ENCODE results near the gene CLASP1.
"Not testable (repeated sequence)": the region's sequence is repeated elsewhere in the genome, so short reads cannot be mapped to it uniquely, and the experiment has no call there.

CLASP1 gene

DNA sequence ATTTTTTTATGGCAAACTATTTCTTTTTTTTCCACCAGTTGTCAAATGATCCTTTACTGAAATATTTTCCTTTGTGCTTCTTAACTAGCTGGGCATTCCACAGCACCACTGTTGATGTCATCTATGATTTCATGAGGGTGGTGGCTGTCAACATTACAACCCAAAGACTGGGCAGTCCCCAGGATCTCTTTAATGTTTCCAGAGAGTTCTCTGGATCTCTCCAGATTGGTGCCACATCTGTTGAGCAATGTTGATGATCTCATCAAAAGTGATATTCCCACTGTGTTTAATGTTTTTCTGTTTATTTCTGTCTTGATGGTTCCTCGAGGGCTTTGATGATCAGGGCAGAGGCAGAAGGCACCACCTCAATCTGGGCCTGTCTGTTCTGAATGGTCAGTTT, 9.1 kb upstream of the CLASP1 start:
- DNase-seq, result not testable (repeated sequence)

DNA sequence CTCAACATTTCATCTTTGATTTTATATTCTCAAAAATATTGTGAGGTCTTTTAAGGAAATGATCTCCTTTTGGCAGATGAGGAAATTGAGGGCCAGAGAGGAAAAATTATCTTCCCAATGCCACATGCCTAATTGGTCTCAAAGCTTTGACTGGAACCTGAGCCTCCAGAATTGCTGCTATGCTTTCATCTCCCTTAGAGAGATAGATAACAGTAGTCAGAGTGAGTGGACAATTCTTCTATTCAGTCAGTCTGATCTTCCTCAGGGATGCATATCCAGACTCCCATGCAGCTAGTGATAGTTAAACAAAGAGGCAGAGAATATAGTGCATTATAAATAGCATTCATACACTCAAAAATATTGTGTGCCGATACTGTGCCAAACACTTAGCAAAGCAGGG, 3.8 kb upstream of the CLASP1 start:
- DNase-seq, result no peak

DNA sequence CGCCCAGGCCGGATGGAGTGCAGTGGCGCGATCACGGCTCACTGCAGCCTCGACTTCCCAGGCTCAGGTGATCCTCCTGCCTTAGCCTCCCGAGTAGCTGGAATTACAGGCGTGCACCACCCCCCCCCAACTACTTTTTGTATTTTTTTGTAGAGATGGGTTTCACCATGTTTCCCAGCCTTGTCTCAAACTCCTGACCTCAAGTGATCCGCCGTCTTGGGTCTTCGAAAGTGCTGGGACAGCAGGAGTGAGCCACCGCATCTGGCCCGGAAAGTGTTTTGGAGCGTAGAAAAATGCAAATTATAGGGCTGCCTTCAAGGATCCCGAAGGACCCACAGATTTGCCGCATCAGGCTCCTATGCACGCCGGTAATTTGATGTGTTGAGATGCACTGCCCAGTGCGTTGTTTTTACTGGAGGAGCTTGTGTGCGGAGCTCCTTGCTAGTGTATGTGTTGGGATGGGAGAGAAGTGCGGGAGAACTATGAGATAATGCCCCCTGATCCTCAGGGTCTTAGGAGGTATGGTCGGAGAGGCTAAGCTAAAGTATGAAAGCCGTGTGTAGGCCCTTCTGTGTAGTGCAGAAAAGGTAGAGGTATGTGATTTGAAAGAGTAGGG, 1.2 kb upstream of the CLASP1 start:
- DNase-seq, result no peak

DNA sequence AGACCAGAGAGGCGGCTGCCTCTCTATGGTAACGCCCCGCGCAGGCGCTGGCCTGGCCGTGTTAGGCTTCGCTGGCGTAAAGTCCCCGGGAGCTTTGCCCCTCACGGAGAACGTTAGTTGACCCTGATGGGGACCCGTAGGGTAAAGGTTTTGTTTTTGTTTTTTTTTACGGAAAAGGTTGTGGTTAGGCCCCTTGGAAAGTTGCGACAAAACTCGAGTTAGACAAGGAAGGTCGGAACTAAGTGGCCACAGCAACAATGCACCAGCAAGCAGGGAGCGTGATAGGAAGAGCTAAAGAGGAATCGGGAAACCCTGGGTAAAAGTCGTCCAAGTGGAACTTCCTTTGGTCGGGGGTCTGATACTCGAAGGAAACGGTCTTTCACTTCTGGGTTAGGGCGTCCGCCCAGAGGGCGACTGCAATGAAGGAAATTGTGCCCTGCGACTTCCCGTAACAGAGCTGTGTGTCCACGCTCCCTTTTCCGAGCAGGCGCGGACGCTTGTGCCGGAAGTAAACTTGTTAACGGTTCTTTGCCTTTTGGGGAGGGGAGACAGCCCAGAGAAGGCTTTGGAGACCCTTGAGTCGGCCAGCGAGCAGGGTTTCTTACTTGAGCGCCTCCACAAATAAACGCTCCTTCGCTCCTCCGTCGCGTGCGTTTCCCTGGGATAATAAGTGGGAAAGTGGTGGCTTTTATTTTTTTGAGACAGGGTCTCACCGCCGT, 493 bp upstream of the CLASP1 start:
- peak; percentile 90 for DNase-seq

DNA sequence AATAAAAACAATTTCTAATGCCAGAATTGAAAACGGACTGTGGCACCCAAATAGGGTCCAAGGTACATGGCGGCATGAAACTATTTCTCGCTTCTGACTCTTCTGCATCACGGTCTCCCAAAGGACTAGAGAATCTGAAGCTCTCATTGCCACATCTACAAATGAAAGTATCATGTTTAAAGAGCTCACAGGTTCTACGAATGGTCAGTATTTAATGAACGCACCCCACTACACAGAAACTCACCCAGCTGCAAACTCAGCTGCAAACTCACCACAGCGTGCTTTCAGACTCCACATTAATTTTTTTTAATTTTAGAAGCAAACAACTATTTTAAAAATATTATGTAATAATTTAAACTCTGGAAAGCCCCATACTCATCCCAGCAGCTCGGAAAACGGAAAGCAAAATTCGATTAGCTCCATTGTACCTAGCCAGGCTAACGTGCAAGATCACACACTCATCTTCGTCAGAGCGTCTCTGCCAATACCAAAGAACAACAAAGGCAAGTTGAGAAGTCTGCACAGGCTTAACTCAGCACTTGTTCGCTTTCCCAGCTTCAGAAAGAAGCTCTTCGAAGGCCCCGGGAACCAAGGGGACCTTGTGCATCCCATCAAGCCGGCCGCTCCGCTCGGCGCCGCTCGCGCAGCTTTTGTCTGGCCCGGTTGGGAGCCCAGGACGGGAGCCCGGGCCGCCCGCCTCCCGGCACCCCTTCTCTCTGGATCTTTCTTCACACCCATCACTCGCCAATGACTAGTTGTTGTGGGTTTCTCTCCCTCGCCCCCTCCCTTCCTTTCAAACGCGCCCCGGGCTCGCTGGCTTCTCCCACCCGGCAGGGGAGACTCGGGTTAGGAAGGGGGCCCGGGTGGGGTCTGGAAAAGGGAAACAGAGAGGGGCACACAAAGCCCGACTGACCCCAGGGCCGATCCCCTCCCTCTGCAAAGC, 785 bp downstream of the CLASP1 start:
- DNase-seq, result peak; percentile 40

DNA sequence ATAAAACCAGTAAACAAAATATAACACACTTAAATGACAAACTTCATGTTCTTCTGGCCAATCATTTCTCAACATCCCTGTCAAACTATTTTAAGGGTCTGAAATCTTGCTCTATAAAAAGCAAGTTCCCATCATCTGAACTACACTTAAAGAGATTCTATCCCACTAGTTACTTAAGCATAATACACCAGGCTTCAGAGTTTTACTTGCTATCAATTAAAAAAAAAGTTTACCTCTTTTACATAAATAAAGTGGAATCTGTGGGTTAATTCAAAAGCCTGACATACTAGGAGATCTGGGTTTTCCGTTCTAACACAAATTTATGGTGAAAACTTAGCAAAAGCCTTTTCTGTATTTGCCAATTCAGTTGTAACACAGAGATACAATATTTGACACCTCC, 1.9 kb downstream of the CLASP1 start:
- DNase-seq, result no peak

DNA sequence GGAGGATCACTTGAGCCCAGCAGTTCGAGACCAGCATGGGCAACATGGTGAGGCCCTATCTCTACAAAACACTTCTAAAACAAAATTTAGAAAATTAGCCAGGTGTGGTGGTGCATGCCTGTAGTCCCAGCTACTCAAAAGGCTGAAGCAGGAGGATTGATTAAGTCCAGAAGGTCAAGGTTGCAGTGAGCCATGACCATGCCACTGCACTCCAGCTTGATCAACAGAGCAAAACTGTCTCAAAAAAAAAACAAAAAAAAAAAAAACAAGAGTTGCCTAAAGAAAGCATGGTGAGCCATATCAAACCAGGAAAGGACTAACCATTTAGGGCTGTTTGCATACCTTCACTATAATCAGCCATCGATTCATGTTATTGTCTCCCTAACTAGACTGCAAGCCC, 4.5 kb downstream of the CLASP1 start:
- no peak for DNase-seq

DNA sequence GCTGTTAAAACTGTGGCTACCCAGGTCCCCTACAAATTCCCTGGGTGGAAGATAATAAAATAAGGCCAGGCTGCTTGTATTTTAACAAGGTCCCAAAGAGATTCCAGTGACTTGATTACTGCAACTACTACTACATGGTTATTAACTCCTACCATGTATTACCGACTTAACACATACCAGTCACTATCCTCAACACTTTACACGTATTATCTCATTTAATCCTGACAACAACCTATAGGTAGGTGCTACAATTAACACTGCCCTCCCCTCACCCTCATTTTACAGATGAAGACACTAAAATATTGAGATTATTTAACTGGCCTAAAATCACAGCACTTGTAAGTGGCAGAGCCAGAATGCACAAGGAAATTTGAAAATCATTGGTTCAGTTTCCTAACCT, 5.4 kb downstream of the CLASP1 start:
- no peak for DNase-seq

DNA sequence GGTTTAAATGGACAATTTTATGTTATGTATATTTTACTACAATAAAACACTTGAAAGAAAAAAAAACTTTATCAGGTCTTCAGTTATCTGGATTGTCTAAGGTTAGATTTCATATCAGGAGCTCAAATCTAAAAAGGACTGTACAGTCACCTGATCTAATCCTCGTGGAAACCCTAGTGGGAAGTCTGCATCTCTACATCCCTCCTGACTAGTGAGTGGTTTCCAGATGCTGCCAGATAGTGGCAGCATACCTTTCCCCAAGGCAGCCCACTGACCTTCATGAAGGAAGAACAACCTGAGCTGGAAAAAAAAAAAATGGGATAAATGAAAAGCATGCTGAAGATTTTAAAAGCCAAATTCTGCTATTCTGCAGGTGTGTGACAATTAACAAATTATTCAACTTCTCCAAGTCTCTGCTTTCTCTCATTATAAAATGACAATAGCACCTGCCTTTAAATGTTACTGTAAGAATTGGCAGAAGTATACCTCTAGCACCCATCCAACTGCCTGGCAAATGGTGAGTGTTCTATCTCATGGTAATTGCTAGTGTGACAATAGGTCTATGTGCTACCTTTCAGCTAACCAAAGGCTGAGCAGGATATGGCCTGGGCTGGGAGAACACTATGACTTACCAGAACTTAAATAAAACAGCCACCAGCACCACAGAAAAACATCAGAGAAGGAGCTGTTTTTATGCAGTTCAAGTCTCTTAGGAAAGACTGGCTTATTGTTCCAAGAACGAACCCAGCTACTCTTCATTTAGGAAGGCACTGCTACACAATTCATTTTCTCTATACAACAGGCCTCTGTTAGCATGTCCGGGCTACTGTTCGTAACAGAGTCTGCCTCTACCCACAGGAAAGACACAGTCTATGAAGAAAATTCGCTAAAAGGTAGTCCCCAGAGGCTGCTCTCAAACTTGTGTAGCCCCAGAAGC, 8.6 kb downstream of the CLASP1 start:
- no peak for DNase-seq

DNA sequence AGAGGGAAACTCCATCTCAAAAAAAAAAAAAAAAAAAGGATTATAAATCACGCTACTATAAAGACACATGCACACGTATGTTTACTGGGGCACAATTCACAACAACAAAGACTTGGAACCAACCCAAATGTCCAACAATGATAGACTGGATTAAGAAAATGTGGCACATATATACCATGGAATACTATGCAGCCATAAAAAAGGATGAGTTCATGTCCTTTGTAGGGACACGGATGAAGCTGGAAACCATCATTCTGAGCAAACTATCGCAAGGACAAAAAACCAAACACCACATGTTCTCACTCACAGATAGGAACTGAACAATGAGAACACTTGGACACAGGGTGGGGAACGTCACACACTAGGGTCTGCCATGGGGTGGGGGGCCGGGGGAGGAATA, 9.4 kb downstream of the CLASP1 start:
- not testable (repeated sequence) for DNase-seq

DNA sequence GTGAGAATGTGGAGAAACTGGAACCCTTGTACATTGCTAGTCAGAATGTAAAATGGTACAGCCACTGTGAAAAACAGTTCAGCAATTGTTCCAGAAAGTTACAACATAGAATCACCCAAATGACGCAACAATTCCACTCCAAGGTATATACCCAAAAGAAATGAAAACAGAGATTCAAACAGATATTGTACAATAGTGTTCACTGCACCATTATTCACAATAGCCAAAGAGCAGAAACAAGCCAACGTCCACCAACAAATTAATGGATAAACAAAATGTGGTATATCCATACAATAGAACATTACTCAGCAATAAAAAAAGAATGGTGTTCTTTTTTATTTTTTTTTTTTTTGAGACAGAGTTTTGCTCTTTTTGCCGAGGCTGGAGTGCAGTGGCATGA, 10.9 kb downstream of the CLASP1 start:
- no peak for DNase-seq

DNA sequence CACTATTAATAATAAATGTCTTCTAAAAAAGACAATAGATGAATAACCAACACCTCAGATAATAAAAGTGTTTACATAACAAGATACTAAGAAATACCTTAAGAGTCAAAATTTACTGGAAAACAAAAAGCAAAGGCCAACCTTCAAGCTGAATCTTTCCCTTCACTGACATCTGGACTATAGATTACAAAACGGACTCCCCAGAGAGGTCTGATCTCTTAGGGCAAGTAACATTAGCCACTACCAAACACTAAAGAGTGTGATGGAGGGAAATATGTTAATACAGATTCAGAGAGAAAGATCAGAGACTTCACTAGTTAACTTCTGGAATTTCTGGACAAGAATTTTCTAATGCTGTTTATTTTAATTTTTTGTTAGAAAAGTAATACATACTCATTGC, 13.9 kb downstream of the CLASP1 start:
- DNase-seq, result no peak

DNA sequence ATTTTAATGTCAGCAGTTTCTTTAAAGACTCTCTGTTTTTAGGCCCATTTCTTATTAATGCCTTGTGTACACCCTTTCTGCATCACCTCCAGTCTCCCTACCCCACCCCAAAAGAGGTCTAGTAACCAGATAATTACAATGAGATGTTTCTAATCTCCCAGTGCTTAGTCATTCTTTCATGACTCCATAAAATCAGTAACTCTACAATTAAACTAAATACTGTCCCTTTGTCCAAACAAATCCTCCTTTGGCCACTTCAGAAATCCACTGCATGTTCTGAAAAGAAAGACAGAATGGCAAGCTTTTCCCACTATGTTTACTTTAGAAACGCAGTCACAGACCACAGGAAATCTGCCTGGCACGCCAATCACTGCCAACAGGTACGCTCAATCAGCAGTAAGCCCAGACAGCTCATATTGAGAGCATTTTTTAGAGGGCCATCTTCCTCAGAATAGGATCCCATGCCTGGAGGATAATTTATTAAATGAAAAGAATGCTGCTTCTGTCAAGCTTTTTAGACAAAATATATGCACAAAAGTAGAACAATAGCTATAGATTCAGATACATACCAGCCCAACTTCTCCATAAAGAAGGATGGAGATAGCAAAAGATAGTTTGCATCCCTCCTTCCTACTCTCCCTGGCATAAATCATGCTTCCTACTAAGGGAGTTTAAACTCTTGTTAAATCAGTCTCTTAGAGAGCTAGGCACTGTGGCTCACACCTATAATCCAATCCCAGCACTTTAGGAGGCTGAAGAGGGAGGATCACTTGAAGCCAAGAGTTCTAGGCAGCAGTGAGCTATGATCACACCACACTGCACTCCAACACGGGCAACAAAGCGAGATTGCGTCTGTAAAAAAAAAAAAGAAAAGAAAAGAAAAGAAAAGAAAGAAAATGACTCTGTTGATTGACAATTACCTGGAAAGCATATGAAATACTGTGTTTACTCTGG, 14.6 kb downstream of the CLASP1 start:
- no peak for DNase-seq

DNA sequence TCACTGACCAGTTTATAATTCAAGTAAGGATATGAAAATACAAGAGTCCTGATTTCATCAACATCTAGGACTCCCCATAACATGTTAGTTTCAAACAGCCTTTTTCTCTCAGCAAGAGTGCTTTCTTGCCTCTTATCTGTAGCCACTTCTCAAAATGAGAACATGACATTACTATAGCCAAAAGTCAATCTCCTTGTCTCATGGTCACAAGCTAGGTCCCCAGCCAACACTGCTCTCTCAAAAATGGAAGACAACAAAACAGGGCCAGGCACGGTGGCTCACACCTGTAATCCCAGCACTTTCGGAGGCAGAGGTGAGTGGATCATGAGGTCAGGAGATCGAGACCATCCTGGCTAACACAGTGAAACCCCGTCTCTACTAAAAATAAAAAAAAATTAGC, 15.8 kb downstream of the CLASP1 start:
- no peak for DNase-seq

DNA sequence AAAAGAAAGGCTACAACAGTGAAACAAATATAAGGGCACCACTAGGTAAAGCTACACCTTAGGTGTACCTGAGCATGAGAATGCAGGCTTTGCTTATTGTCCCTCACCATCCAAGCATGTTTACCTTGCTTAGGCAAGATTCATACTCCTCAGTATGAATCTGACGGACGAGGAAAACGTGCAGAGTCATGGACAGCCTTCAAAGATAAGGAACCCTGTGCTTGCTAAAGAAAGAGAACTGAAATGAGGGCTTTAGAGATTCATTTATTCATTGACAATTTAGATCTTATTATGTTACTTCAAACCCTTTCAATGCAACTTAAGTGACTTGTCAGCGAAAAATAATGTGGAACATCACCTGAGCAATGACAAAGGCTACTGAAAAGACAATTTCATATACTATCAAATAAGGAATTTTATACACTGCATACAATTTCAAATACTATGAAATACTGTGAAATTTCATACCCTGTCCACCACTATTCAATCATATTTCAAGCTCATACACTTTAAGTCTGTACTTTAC, 21.7 kb downstream of the CLASP1 start:
- DNase-seq, result no peak

DNA sequence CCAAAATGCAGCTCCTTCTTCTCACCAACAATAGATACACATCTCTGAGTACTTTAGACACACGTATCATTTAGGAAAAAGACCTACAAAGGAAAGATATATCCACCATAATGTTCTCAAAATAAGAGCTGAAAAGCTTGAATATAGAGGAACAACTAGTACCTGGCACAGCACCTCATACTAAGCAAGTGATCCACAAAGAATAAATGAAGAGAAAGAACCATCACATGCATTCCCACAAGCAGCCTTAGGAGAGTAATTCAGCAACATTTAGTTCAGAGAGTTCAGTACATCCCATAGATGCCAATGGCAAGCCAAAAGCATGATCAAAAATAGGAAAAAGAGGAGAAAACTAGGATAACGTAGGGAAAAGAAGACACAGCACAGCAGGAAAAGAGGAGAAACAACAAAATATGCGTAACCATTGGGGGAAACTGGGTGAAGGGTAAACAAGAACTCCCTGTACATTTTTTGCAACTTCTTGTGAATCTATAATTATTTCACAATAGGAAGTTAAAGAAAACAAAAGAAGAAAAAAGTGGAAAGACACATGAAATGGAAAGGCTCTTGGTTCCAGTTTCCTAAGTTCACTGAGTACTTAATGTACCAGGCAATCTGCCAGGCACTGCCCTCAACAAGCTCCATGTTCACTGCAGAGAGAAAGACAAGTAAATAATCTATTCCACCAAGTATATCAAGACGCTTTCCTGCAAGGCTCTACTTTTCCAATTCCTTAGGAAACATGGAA, 22.3 kb downstream of the CLASP1 start:
- no peak for DNase-seq

DNA sequence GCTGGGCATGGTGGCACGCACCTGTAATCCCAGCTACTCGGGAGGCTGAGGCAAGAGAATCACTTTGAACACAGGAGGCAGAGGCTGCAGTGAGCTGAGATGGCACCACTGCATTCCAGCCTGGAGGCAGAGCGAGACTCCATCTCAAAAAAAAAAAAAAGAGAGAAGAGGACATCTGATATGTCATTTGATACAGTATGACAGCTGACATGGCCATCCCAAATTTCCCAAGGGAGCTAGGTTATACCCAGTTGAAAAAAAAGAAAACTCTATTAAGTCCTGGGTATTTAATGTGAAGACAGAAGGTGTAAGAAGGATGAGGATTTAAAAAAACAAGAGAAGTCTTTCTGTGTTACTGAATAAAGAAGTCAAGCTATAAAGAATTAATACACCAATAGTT, 23.3 kb downstream of the CLASP1 start:
- no peak for DNase-seq

DNA sequence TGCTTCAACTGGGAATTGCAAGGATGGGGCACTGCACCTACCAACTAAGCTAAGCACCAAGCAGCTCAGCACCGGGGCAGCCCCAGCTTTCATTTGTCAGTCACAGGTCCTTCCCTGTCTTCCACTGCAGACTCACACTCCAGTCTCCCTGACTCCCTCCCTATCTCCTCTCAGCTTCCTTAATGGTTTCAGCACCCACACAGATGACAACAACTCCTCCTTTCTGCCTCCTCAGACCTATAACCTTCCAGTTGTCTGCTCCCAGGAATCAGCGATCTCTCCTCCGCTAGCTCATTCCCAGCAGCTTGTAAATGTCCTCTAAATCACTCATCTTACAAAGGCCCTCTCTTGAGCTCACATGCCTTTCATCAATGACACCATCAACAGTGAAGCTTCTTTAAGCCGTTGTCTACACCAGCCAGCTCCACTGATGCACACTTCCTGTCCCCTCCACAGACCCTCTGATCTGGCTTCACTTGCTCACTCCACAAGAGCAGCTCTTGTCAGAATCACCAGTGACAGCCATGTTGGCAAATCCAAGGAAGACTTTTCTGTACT, 32.1 kb downstream of the CLASP1 start:
- no peak for DNase-seq

DNA sequence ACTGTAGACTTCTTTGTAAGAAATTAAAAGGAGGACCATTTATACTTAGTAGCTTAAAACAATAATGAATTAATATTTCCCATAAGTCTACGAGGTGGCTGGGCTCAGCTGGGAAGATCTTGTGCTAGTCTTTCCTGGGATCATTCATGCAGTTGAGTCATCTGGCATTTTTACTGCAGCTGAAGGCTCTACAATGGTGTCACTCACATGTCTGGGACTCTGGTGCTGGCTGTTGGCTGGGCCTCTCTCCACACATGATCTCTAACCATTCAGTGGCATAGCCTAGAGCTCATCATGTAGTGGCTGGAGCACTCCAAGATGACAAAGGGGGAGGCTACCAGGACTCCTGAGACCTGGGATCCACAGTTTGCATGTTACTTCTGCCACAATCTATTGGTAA, 35.5 kb downstream of the CLASP1 start:
- DNase-seq, result no peak

DNA sequence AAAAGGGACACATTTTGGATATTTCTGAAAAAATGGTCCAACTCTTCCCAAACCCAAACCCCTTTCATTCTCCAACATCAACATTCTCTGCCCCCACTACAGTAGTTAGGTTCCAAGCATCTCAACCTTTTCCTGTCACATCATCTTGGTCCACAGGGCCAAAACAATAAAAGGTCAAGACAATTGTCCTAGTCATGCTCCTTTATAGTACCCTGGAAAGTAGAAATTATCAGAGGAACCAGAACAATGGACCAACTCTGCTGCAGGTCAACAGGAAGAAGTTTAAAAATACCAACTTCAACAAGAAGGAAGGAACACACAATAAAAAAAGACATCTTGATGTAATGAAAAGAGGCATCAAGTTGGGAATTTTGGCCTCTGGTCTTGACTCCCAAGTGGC, 36.1 kb downstream of the CLASP1 start:
- DNase-seq, result no peak
